Right atrium auricular region (tissue), 2 donors: ENCODE measurements around the gene UCKL1. TPM values are rescaled to one million over a fixed set of nuclear protein-coding genes. Genes with fewer than 3 reads are reported as not detected.

Experiments used
- DNase-seq: peaks from one replicate; pipeline ENCODE4 v3.0.0-alpha.2; 2019; ENCODE audit warnings: low spot score
- H3K27ac ChIP-seq, 2 donors: fragments of 200-600 bp; sonication (generic); 1 replicate in 1 of 2; 2 replicates in 1 of 2; pipeline ENCODE4 v1.5.1; 2016 to 2019
- H3K27me3 ChIP-seq, 2 donors: fragments of 200-600 bp; sonication (generic); one replicate each; pipeline versions ENCODE4 v1.5.1 to v1.6.0; 2017 to 2019
- H3K36me3 ChIP-seq: fragments of 200-600 bp; sonication (generic); one replicate; pipeline ENCODE4 v1.5.1; 2016
- H3K4me1 ChIP-seq, 2 donors: fragments of 200-600 bp; sonication (generic); one replicate each; pipeline versions ENCODE4 v1.5.1 to v1.6.0; 2017 to 2019
- H3K4me3 ChIP-seq, 2 donors: fragments of 200-600 bp; sonication (generic); 1 replicate in 1 of 2; 2 replicates in 1 of 2; pipeline ENCODE4 v1.5.1; 2017 to 2019; ENCODE audit warnings: mild to moderate bottlenecking in 1 of 2, moderate library complexity in 1 of 2
- H3K9me3 ChIP-seq, 2 donors: fragments of 200-600 bp; sonication (generic); one replicate each; pipeline ENCODE4 v1.5.1; 2019
- total RNA-seq, 2 donors: library from RNA; depleted of rRNA; stranded (reverse); fragments of >200 nt; gene quantifications; one replicate each; pipeline ENCODE4 v1.1.0, GENCODE V29; 2016
- TF ChIP-seq, protein P1 (sequence below), 2 donors: fragments of 200-600 bp; sonication (generic); IDR thresholded peaks; one replicate each; pipeline ENCODE4 v1.5.1; 2019; ENCODE audit warnings: antibody characterized with exemption in 2 of 2

The UCKL1 gene
- total RNA-seq, 2 donors from 2014 or later = 25.9 to 27.6 TPM

GRCh38 chr20:63969838-63970713 is 13.9 kb upstream of the UCKL1 start, which contains the start of gene ZNF512B:
TSS of gene ZNF512B (minus strand) at chr20:63969930. CDS start at chr20:63967950, 1,980 bp downstream.
- Histone ChIP-seq H3K27me3 (no peaks in the 10 kb centered on the region), H3K9me3 (no peaks in the 10 kb centered on the region), H3K27ac (peak within 1 kb of the TSS; percentile 62 to 70), H3K36me3 (peaks cover 7% of the 10 kb centered on the region), H3K4me1 (peaks cover 0 to 25% of the 10 kb centered on the region in 2 donors), H3K4me3 (peak within 1 kb of the TSS; percentile 48 to 66)
- TF ChIP-seq, protein P1, sequence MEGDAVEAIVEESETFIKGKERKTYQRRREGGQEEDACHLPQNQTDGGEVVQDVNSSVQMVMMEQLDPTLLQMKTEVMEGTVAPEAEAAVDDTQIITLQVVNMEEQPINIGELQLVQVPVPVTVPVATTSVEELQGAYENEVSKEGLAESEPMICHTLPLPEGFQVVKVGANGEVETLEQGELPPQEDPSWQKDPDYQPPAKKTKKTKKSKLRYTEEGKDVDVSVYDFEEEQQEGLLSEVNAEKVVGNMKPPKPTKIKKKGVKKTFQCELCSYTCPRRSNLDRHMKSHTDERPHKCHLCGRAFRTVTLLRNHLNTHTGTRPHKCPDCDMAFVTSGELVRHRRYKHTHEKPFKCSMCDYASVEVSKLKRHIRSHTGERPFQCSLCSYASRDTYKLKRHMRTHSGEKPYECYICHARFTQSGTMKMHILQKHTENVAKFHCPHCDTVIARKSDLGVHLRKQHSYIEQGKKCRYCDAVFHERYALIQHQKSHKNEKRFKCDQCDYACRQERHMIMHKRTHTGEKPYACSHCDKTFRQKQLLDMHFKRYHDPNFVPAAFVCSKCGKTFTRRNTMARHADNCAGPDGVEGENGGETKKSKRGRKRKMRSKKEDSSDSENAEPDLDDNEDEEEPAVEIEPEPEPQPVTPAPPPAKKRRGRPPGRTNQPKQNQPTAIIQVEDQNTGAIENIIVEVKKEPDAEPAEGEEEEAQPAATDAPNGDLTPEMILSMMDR (IDR thresholded peaks at IDR 0.05) = no peak
- DNase-seq = no peak

DNA sequence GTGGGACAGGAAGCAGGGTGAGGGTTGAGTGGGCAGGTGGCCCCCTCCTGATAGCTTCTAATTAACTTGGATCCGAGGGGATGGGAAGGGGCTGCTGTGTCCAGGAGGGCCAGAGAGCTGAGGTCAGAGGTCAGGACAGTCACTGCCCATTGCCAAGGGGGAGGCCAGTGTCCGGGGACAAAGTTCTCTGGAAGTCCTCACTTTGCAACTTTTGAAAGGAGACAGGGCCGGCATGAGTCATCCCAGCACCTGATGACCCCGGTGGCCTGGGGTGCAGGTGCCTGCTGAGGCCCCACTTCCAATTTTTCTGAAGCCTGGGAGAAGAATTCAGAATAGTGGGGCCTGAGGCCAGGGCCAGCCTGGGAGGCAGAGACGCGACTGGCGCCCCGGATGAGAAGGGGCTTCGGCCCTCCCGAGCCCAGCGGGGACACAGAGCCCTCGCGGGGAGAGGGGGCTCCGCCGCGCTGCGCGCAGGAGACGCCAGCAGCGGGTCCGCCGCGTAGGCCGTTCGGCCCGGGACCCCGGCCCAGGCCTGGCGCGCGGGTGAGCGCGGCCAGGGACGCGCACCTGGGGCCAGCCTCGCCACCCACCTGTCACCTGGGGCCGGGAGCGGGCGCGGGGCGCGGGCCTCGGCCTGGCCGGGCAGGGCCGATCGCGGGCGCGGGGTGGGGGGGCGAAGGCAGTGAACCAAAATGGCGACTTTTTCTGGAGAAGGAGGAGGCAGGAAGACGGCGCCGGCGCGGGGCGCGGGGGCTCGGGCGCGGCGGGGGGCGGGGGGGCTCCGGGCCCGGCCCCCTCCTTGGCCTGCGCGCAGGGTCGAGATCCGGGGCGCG is 12.9 kb upstream of the UCKL1 start:
- H3K4me1 ChIP-seq = peaks cover 0 to 25% of the 10 kb centered on the region in 2 donors
- H3K4me3 ChIP-seq = peak overlapping the region; percentile 48 to 66
- peak; percentile 58 for DNase-seq
- peak overlapping the region; percentile 62 to 70 for H3K27ac ChIP-seq
- H3K36me3 ChIP-seq = peaks cover 7% of the 10 kb centered on the region
- no peaks in the 10 kb centered on the region for H3K9me3 ChIP-seq
- no peaks in the 10 kb centered on the region for H3K27me3 ChIP-seq
- TF ChIP-seq, protein P1 (IDR thresholded peaks at IDR 0.05) = no peak

DNA sequence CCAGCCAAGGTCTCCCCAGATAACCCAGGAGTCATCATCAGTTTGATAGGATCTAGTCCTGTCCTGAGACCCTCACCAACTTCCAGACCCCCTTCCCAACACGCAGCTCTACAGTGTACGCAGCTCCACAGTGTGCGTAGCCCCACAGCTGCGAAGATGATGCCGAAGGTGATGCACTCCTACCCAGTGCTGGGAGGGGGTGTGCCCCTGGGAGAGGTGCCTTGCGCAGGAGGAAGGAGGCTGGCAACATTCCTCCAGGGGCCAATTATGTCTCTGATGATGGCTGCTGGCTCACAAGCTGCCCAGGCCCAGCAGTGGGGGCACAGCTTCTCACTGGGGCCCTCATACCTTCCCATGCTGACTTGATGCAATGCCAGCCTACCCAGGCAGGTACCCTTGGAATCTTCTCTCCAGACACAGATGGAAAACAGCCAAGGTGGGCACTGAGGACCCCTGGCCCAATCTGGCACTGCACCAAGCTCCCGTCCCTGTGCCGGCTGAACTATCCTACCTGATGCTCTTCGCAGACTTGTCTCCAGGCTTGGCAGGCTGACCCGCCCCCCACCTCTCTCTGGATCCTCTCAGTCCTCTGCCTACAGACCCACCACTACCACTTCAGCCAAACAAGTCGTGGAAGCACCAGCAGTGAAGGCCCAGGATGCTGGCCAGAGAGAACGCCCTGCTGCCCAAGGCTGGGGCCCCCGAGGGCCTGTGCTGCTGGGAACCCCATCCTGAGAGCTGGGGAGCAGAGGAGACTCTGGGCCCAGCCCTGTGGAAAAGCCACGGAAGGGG is 12.1 kb upstream of the UCKL1 start:
- TF ChIP-seq, protein P1 (IDR thresholded peaks at IDR 0.05) = no peak
- no peak for DNase-seq

GRCh38 chr20:63967330-63968135 is 11.3 kb upstream of the UCKL1 start:
- Histone ChIP-seq H3K27ac (no peak overlapping the region), H3K4me1 (peaks cover 0 to 20% of the 10 kb centered on the region in 2 donors), H3K27me3 (no peaks in the 10 kb centered on the region), H3K9me3 (no peaks in the 10 kb centered on the region), H3K4me3 (no peak overlapping the region), H3K36me3 (peaks cover 20% of the 10 kb centered on the region)
- no peak for DNase-seq
- TF ChIP-seq, protein P1 (IDR thresholded peaks at IDR 0.05) = no peak

More for the DNA sequence above, 12.1 kb upstream of the UCKL1 start:
- peak overlapping the region in 1 of 2 donors; percentile 62 for H3K27ac ChIP-seq
- no peaks in the 10 kb centered on the region for H3K9me3 ChIP-seq
- H3K4me3 ChIP-seq = peak overlapping the region in 1 of 2 donors; percentile 66
- H3K27me3 ChIP-seq = no peaks in the 10 kb centered on the region
- peaks cover 13% of the 10 kb centered on the region for H3K36me3 ChIP-seq
- H3K4me1 ChIP-seq = peaks cover 0 to 21% of the 10 kb centered on the region in 2 donors
